H7 (cell line): ENCODE data around the gene CAMKV. TPM values are rescaled to one million over a fixed set of nuclear protein-coding genes. Genes with fewer than 3 reads are reported as not detected.
"Not testable (repeated sequence)": the region's sequence is repeated elsewhere in the genome, so short reads cannot be mapped to it uniquely, and the experiment has no call there.

ENCODE experiments used
- DNase-seq: peaks from one replicate; pipeline ENCODE4 v3.0.0; 2012
- H3K27me3 ChIP-seq: 2 replicates; pipeline ENCODE4 v1.6.0; 2011; ENCODE audit warnings: mild to moderate bottlenecking, low read length; ENCODE audit not compliant: control insufficient read depth, insufficient read depth
- H3K36me3 ChIP-seq: replicated peaks from 2 replicates; pipeline ENCODE4 v1.5.1; 2011; ENCODE audit warnings: low read length; ENCODE audit not compliant: control insufficient read depth, insufficient read depth
- H3K4me3 ChIP-seq: 2 replicates; pipeline ENCODE4 v1.5.1; 2011; ENCODE audit warnings: low read depth, mild to moderate bottlenecking, control low read depth, low read length, moderate library complexity; ENCODE audit not compliant: insufficient read depth
- total RNA-seq: library from RNA; depleted of rRNA; stranded (reverse); fragments of >200 nt; shearing (Covaris generic); gene quantifications from 2 replicates; pipeline ENCODE4 v1.2.3, GENCODE V29; 2014

Gene CAMKV
- total RNA-seq, 1 experiment from 2014 or later = 38.6 TPM

DNA sequence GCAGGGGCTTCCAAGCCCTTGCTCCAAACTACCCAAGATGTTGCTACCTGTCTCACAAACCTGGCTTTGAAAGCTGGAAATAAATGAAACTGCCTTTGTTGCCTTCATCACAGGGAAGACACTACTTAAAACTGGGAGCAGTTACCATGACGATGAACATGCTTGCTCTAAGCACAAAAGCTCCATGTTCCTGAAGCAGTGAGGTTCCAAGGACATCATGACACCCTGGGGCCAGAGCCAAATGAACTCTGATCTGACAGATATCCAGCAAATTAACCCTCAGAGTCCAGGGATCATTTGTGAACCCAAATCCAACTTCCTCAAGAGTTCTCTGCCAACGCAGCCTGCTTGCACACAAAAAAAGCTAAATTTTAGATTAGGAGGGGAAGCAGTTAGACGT, 24.0 kb downstream of the CAMKV start:
- H3K36me3 ChIP-seq = peaks cover 31% of the 10 kb centered on the region
- no peak overlapping the region for H3K4me3 ChIP-seq
- no peak for DNase-seq
- H3K27me3 ChIP-seq = no peaks in the 10 kb centered on the region

DNA sequence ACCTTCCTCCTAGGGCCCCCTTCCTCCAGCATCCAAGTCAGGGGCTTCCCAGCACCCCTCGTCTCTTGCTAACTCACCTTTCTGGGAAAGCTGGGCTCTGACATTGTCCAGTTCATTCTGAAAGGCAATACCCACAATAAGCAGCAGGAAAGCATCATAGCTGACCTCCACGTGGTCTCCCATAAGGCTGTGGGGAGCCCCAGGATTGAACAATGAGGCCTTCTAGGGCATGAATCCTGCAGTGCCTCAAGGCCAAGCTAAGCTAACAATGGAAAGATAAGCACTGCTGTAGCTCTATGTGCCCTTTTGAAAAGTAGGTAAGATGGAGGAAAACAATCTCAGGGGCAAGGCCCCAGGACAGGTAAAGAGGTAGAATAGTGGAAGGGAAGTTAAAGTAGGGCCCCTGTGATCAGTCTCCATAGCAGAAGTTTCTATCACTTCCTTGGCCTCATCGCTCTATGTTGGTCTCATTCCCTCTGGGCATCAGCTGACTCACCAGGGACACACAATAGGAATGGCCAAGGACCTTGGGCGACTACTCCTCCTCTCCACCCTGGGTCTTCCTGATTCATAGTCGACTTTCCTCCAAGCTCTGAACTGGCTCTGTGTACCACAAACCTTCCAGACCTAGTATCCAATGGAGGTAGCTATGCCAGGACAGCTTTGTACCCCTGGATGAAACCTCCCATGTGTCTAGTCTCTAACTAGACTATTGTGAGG, 25.1 kb downstream of the CAMKV start:
- no peak for DNase-seq

DNA sequence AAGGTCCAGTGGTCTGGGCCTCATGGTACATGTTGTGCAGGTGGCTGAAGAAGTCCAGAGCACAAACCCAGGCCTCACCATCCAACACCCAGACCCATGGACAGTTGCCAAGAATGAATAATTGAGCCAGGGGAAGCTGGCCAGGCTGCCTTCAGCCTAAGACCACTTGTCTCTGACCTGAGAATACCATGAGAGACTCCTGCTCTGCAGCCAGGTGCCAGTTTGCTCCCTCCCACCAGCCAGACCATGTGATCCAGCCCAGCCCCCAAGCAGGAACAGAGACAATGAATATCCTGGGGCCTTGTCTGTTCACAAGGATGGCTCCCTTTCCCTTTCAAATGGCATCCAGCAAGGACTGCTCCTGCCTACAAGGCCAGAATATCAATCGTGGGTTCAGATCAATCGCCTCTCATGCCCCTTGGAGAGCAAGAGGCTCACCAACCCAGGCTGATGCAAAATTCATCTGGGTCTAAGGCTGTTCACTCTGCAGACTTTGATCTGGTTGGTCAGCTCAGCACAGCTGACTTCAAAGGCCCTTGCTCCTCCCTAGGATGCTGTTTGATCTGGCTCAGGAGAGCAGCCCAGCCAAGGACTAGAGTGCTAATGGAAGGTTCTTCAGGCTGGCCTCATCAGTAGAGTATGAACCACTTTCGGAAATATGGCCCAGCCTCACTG, 26.7 kb downstream of the CAMKV start:
- no peaks in the 10 kb centered on the region for H3K27me3 ChIP-seq
- DNase-seq = no peak
- no peak overlapping the region for H3K4me3 ChIP-seq
- peaks cover 39% of the 10 kb centered on the region for H3K36me3 ChIP-seq

More for the DNA sequence above, 25.1 kb downstream of the CAMKV start:
- Histone ChIP-seq H3K27me3 (no peaks in the 10 kb centered on the region), H3K4me3 (no peak overlapping the region), H3K36me3 (peaks cover 35% of the 10 kb centered on the region)

DNA sequence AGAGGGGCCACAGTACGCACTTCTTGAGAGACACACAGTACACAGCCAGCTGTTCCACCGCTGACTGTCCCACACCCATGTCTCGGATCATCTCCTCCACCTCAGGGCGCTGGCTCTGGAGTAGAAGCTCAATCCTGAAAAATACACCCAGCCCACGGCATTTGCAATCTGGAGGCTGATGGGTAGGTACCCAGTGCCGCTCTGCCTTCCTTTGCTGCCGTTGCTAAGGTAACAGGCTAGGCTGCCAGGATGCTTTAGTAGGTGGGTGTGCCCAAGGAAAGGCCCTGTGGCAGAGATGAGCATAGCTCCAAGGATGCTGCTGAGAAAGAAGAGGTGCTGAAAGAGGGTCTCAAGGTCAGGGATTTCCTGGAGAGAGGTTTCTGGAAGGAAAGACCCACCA, 27.9 kb downstream of the CAMKV start:
- peaks cover 40% of the 10 kb centered on the region for H3K36me3 ChIP-seq
- H3K27me3 ChIP-seq = no peaks in the 10 kb centered on the region
- no peak for DNase-seq
- no peak overlapping the region for H3K4me3 ChIP-seq

DNA sequence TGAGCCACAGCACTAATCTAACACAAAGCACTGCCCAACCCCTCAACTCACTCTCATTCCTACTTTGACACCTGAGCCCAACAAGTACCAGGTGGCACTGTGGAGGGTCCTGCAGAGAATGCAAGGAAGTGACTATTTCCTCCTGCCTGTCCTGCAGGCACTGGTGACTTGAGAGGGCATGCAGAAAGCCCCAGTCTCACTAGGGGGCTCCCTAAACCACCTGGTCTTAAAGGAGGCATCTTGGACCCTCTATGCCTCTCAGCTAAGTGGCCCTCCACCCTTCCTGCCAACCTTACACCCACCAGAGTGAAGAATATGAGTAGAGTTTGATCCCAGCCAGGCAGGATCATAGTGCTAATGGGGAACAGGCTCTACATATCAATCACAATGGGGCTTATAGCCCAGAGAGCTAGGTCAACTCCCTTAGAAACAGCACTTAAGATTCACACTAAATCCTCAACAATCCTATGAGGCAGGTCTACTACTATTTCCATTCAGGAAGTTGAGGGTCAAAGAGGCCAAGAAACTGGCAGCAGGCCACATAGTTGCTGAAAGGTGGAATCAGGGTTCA, 28.5 kb downstream of the CAMKV start:
- peak; percentile 69 for DNase-seq
- peaks cover 41% of the 10 kb centered on the region for H3K36me3 ChIP-seq
- no peaks in the 10 kb centered on the region for H3K27me3 ChIP-seq
- no peak overlapping the region for H3K4me3 ChIP-seq

DNA sequence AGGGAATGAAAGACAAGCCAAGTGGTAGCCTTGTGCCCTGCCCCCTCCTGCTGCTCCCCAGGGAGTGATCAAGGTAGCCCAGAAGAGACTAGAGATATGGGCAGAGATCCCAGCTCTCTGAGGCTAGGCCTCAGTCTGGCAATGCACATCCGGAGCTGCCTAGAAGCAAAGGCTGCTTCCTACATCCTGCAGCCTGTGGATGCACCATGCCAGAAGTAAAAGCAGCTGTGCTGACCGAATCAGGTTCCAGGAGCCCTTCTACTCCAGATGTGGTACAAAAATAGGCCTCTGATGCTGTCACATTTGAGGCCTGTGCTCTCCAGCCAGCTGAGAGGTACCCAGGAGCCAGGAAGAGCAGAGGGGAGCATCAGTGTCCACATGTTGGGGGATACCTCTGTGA, 29.3 kb downstream of the CAMKV start:
- DNase-seq = no peak
- Histone ChIP-seq H3K4me3 (no peak overlapping the region), H3K27me3 (no peaks in the 10 kb centered on the region), H3K36me3 (peaks cover 36% of the 10 kb centered on the region)

DNA sequence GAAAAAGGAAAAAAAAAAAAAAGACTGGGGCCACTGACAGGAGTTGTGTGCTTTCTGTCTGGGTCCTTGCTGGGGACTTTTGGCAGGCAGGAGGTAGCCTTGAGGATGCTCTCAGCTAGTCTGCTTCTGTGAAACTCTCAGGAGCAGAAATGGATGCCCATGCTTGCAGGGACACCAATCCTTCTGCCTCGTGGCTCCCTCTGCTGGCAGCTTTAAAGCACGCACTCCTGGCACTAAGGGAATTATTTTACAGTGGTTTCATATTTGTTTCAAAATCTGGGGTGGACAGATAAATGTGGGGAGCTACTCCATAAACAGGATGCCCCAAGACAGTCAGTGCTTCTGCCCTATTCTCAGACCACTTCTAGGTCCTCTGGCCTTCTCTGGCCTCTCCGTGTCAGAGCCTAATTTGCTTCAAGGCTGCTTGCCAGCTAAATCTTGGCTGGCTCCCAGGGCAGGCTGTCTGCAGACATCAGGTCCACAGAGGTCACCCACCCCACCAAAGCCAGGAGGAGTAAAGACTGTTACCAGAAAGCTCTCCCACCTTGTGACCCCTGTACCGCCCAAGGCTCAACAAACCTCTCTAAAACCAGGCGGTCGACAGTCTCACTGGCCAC, 30.4 kb downstream of the CAMKV start:
- Histone ChIP-seq H3K4me3 (no peak overlapping the region), H3K36me3 (peaks cover 36% of the 10 kb centered on the region), H3K27me3 (no peaks in the 10 kb centered on the region)
- peak; percentile 83 for DNase-seq

DNA sequence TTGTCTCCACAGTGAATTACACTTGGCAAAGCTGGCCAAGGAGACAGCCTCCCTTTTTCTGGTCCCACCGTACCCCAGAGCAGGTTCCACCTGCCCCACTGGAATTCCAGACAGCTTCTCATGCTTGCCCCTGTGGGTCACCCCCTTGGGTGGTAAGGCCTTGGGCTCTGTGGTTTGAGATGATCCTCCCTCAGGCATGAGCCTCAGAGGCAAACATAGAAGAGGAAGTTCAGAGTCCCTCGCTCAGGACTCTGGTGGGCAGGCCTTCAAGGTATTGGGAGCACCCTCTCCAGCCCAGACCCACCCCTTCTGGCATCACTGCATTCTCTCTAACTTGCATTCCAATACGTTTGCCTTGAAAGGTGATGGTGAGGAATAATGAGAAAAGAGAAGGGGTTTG, 38.4 kb downstream of the CAMKV start:
- DNase-seq = no peak
- H3K4me3 ChIP-seq = no peak overlapping the region
- H3K27me3 ChIP-seq = no peaks in the 10 kb centered on the region
- peaks cover 27% of the 10 kb centered on the region for H3K36me3 ChIP-seq

DNA sequence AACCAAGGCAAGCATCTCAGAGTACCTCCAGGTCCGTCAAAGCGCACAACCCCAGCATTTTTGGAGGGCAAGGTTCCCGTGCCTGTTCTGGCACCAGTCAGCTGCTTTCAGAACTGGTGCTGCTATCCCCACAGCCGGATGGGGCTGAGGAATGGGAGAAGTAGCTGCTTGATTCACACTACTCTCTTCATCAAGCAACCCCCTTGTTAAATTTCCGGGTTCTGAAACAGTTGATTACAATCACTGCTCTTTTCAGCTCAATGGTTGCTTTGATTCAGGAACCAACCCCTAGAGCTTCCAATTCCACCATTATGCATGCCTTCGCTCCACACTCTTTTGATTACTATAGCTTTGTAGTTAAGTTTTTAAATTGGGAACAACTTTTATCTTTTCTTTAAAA, 43.7 kb downstream of the CAMKV start:
- H3K4me3 ChIP-seq = no peak overlapping the region
- DNase-seq = no peak
- H3K36me3 ChIP-seq = peaks cover 20% of the 10 kb centered on the region
- H3K27me3 ChIP-seq = no peaks in the 10 kb centered on the region

DNA sequence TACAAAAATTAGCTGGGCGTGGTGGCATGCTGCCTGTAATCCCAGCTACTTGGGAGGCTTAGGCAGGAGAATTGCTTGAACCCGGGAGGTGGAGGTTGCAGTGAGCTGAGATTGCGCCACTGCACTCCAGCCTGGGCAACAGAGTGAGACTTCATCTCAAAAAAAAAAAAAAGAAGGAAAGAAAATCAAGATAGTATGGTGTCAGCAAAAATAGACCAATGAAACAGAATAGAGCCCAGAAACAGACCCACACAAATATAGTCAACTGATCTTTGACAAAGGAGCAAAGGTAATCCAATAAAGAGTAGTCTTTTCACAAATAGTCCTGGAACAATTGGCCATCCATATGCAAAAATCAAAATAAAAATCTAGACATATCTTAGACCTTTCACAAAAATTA, 46.6 kb downstream of the CAMKV start:
- H3K27me3 ChIP-seq, H3K36me3 ChIP-seq, DNase-seq, H3K4me3 ChIP-seq: not testable (repeated sequence)

DNA sequence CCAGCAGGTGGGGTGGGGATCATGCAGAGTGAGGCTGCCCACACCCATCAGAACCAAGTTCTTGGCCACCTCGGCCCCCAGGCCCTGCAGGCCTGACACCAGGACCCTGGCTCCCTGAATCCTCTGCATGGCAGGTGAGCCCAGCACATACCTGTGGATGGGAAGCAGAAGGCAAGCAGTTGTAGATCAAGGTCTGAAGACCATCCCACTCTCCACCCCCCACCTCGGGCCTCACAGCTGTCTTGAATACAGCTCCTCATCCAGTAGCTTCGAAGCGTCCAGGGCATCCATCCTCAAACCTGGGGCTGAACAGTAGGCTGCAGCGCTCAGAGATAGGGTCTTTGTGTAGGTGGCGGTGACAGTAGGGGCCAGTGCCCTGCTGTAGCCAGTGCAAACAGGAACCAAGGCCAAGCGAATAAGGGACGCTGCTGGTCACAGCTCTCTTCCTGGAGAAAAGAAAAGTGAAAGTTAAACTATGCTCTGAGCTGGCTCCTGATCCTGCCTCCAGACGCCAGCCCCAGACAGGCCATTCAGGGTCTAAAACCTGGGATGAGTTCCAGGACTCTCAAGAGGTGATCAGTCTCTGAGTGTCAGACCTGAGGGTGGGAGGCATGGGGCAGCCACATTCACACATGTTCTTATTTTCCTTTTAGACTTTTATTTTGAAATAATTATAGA, 56.1 kb downstream of the CAMKV start, which contains the start of gene UBA7:
TSS of gene UBA7 (minus strand) at position 457 of the 678 bp plus-strand sequence. CDS start at position 291, 166 bp downstream.
- H3K27me3 ChIP-seq = no peaks in the 10 kb centered on the region
- DNase-seq = peak; percentile 43
- no peak within 1 kb of the TSS for H3K4me3 ChIP-seq
- no peaks in the 10 kb centered on the region for H3K36me3 ChIP-seq

DNA sequence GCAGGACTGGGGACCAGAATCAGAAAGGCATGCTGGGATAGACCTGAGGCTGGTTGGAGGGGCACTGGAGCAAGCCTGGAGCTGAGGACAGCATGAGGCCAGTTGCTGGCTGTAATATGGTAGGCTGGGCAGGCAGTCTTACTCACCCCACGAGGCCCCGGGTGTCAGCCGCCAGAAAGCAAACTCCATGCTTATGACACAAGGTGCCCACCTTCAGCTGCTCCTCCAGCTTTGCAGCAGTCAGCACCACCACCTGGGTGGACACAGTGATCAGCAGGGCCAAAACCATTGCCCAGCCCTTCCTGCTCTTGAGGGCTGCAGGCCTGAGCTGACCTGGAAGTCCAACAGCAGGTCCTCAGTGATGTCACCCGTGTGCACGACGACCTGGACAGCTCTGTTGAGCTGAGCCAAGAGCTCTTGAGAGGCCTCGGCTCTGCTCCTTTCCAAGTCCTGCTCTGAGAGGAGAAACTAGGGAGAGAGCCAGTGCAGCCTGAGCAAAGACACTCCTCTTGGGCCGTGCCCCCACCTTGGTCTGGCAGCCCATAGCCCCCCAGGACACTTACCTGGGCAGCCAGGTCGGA, 56.7 kb downstream of the CAMKV start:
- peak; percentile 24 for DNase-seq
- H3K27me3 ChIP-seq = no peaks in the 10 kb centered on the region
- no peak overlapping the region for H3K4me3 ChIP-seq
- H3K36me3 ChIP-seq = no peaks in the 10 kb centered on the region
